Esophagus muscularis mucosa (tissue), 4 donors: ENCODE results near the gene USP13. TPM values are rescaled to one million over a fixed set of nuclear protein-coding genes. Genes with fewer than 3 reads are reported as not detected.

ENCODE experiments used
- DNase-seq: peaks from one replicate; pipeline ENCODE4 v3.0.0-alpha.2; 2017; ENCODE audit errors: extremely low spot score
- H3K27ac ChIP-seq, 4 donors: fragments of 200-600 bp; sonication (generic); replicated peaks in 1 of 4; 1 replicate in 3 of 4; 2 replicates in 1 of 4; pipeline ENCODE4 v1.5.1; 2016 to 2019; ENCODE audit warnings: mild to moderate bottlenecking in 1 of 4
- H3K27me3 ChIP-seq, 4 donors: fragments of 200-600 bp; sonication (generic); one replicate each; pipeline versions ENCODE4 v1.5.1 to v1.6.0; 2016 to 2019
- H3K36me3 ChIP-seq, 4 donors: fragments of 200-600 bp; sonication (generic); one replicate each; pipeline ENCODE4 v1.5.1; 2016 to 2019
- H3K4me1 ChIP-seq, 4 donors: fragments of 200-600 bp; sonication (generic); one replicate each; pipeline ENCODE4 v1.5.1; 2016 to 2019
- H3K4me3 ChIP-seq, 4 donors: fragments of 200-600 bp; sonication (generic); 1 replicate in 2 of 4; 2 replicates in 2 of 4; pipeline ENCODE4 v1.5.1; 2016 to 2019; ENCODE audit warnings: mild to moderate bottlenecking in 4 of 4, moderate library complexity in 1 of 4
- H3K9me3 ChIP-seq, 4 donors: fragments of 200-600 bp; sonication (generic); 1 replicate in 3 of 4; 2 replicates in 1 of 4; pipeline ENCODE4 v1.5.1; 2016 to 2019
- CTCF ChIP-seq, 3 experiments: fragments of 200-600 bp in 2 of 3; fragments of 450-650 bp in 1 of 3; sonication (generic) in 2 of 3; IDR thresholded peaks; one replicate each; pipeline ENCODE4 v1.5.1; 2017 to 2019; ENCODE audit warnings: antibody characterized with exemption in 3 of 3, mild to moderate bottlenecking in 2 of 3, moderate library complexity in 1 of 3
- EP300 ChIP-seq: sonication (generic); formaldehyde crosslinking; IDR thresholded peaks from one replicate; pipeline ENCODE4 v1.6.1; 2017; ENCODE audit warnings: antibody characterized with exemption
- POLR2A ChIP-seq: fragments of 450-650 bp; IDR thresholded peaks from one replicate; pipeline ENCODE4 v1.6.1; 2017; ENCODE audit warnings: antibody characterized with exemption, moderate library complexity, mild to moderate bottlenecking, low read depth
- POLR2AphosphoS5 ChIP-seq, 2 donors: sonication (generic); formaldehyde crosslinking; IDR thresholded peaks; one replicate each; pipeline ENCODE4 v1.6.1; 2017; ENCODE audit warnings: antibody characterized with exemption in 2 of 2
- WGBS: methylation state at CpG from one replicate; pipeline ENCODE4 v1.1.5; 2018; 5-methylcytosine and 5-hydroxymethylcytosine counted together
- intact Hi-C: fragments of 100-400 bp; cut with DNase I; formaldehyde crosslinking; loops from one replicate; pipeline ENCODE4 v1.15.1; 2023
- total RNA-seq, 4 donors: library from RNA; depleted of rRNA; stranded (reverse); fragments of >200 nt; gene quantifications; one replicate each; pipeline versions ENCODE4 v1.1.0 to v1.2.1, GENCODE V29; 2016

USP13 gene
- total RNA-seq, 4 donors from 2014 or later = 8.7 to 15.1 (median 11.9) TPM

GRCh38 chr3:179738998-179739397 lies 86.2 kb downstream of the USP13 start:
- no peaks in the 10 kb centered on the region for H3K27me3 ChIP-seq
- intact Hi-C loops = no loop called here
- H3K27ac ChIP-seq = no peak overlapping the region
- 85% methylated on average over 6 of the region's 6 CpGs for WGBS
- peaks cover 0 to 7% (median 0%) of the 10 kb centered on the region in 4 donors for H3K4me1 ChIP-seq
- H3K9me3 ChIP-seq = no peaks in the 10 kb centered on the region
- DNase-seq = no peak
- TF ChIP-seq EP300 (no peak), CTCF (IDR thresholded peaks at IDR 0.05) (no peak), POLR2AphosphoS5 (IDR thresholded peaks at IDR 0.05) (no peak), POLR2A (no peak)
- H3K36me3 ChIP-seq = peaks cover 0 to 74% (median 30%) of the 10 kb centered on the region in 4 donors
- no peak overlapping the region for H3K4me3 ChIP-seq

DNA sequence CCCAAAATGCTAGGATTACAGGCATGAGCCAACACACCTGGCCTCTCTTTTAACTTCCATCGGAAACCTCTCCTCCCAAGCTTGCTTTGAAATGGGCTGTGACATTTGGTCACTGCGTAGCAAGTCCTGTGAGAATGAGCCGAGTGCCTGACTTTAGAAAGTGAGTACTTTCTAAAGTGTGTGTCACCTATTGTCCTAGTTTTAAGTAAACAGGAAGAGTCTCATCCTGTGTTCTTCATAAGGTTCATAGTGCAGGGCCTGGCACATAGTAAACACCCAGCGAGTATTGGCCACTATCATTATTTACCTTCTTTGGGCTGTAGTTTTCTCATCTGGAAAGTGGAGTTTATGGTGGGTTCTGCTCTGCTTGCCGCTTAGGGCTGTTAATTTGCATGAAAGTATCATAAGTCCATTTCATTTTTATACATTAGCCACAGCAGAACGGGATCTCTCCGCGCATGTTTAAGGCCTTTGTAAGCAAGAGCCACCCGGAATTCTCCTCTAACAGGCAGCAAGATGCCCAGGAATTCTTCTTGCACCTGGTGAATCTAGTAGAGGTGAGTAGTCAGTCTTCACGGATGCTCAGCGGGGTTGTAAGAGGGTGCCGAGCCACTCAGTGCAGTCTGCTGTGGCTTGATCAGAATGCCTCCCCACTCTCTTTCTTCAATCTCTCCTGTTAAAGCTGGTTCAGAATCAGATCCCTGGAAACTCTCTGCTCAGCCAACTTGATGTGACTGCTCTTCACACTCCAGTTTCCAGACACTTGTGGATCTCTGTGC lies 87.2 kb downstream of the USP13 start:
- intact Hi-C loops = no loop called here
- 89% methylated on average over 12 of the region's 12 CpGs for WGBS
- H3K27me3 ChIP-seq = no peaks in the 10 kb centered on the region
- H3K9me3 ChIP-seq = no peaks in the 10 kb centered on the region
- TF ChIP-seq POLR2A (no peak), CTCF (IDR thresholded peaks at IDR 0.05) (no peak), EP300 (no peak), POLR2AphosphoS5 (IDR thresholded peaks at IDR 0.05) (no peak)
- no peak overlapping the region for H3K4me3 ChIP-seq
- peaks cover 0 to 81% (median 37%) of the 10 kb centered on the region in 4 donors for H3K36me3 ChIP-seq
- DNase-seq = peak; percentile 82
- no peak overlapping the region for H3K27ac ChIP-seq
- peaks cover 0 to 13% (median 0%) of the 10 kb centered on the region in 4 donors for H3K4me1 ChIP-seq

DNA sequence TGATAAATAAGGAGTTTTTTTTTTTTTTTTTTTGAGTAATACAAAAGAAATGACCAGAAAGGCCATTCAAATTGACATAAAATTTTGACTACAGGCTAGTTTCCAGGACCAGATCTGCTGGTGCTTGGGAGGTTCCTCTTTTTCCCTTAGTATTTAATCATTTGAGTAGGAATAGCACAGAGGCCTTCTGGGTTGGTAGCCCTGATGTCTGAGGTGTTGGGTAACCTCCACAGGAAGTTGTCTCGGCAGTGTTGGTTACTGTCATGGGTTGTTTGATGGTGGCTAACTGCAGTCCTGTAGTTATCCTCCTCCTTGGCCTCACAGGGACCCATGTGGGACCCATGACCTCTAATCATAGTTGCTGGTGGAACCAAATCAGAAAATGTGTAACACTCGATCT lies 91.1 kb downstream of the USP13 start:
- Histone ChIP-seq H3K27ac (no peak overlapping the region), H3K36me3 (peaks cover 0 to 66% (median 36%) of the 10 kb centered on the region in 4 donors)
- 80% methylated on average over 2 of the region's 2 CpGs for WGBS

DNA sequence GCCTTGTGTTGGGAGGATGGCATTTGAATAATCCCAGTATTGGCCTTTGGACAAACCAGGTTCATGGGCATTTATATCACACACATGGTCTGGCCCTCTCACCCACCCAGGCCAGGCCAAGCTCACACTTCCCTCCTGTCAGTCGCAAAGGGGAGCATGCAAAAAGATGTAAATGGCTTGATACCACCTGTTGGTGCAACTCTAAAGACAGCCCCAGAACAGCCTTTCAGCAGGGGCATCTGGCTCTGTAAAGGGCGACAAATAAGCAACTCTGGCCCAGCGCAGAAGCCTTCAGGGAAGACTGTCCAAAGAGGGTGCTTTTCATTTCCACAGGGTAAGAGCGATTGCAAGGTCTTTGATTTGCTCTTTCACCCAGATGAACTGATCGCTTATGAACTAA lies 91.8 kb downstream of the USP13 start:
- Histone ChIP-seq H3K27me3 (no peaks in the 10 kb centered on the region), H3K27ac (no peak overlapping the region), H3K36me3 (peaks cover 0 to 58% (median 31%) of the 10 kb centered on the region in 4 donors), H3K4me3 (no peak overlapping the region), H3K4me1 (peaks cover 0 to 6% (median 0%) of the 10 kb centered on the region in 4 donors), H3K9me3 (no peaks in the 10 kb centered on the region)
- intact Hi-C loops = no loop called here
- no peak for DNase-seq
- WGBS = 80% methylated on average over 5 of the region's 5 CpGs
- TF ChIP-seq POLR2A (no peak), EP300 (no peak)

More for the DNA sequence above, 91.1 kb downstream of the USP13 start:
- Histone ChIP-seq H3K27me3 (no peaks in the 10 kb centered on the region), H3K9me3 (no peaks in the 10 kb centered on the region), H3K4me3 (no peak overlapping the region), H3K4me1 (peaks cover 0 to 6% (median 0%) of the 10 kb centered on the region in 4 donors)
- no peak for DNase-seq
- TF ChIP-seq EP300 = no peak
- no peak for TF ChIP-seq POLR2AphosphoS5 (IDR thresholded peaks at IDR 0.05)
- TF ChIP-seq POLR2A = no peak
- TF ChIP-seq CTCF (IDR thresholded peaks at IDR 0.05) = no peak
- intact Hi-C loops = no loop called here

GRCh38 chr3:179745079-179745478 lies 92.2 kb downstream of the USP13 start:
- H3K9me3 ChIP-seq = no peaks in the 10 kb centered on the region
- no peak overlapping the region for H3K27ac ChIP-seq
- no peaks in the 10 kb centered on the region for H3K27me3 ChIP-seq
- peaks cover 0 to 6% (median 0%) of the 10 kb centered on the region in 4 donors for H3K4me1 ChIP-seq
- peaks cover 0 to 54% (median 28%) of the 10 kb centered on the region in 4 donors for H3K36me3 ChIP-seq
- no peak overlapping the region for H3K4me3 ChIP-seq
- TF ChIP-seq EP300 (no peak), POLR2A (no peak), POLR2AphosphoS5 (IDR thresholded peaks at IDR 0.05) (no peak), CTCF (IDR thresholded peaks at IDR 0.05) (no peak)
- peak; percentile 8 for DNase-seq
- intact Hi-C loops = no loop called here
- 96% methylated on average over 4 of the region's 4 CpGs for WGBS
